ENCODE results near the gene ABTB2. TPM values are rescaled to one million over a fixed set of nuclear protein-coding genes. Genes with fewer than 3 reads are reported as not detected.

The ABTB2 gene
- total RNA-seq, 4 donors from 2014 or later: 2.9 to 8.2 (median 6.6) TPM

GRCh38 chr11:34354782-34355181 lies 3.0 kb downstream of the ABTB2 start:
- Histone ChIP-seq H3K4me1 (peaks cover 0 to 16% of the 10 kb centered on the region in 2 donors), H3K36me3 (no peaks in the 10 kb centered on the region), H3K4me3 (no peak overlapping the region), H3K9me3 (no peaks in the 10 kb centered on the region), H3K27me3 (no peaks in the 10 kb centered on the region), H3K27ac (no peak overlapping the region)
- intact Hi-C loops (cut with DNase I; ENCODE audit: low total_unique reads): loop anchor here (5.0 kb wide), 2 partner anchors 182 to 357 kb away; no protein-coding TSS in a partner anchor
- TF ChIP-seq CTCF (IDR thresholded peaks at IDR 0.05): no peak
- no peak for TF ChIP-seq POLR2A (IDR thresholded peaks at IDR 0.05)
- DNase-seq: no peak

- intact Hi-C loops (cut with DNase I; ENCODE audit: low total_unique reads): no loop called here
- no peaks in the 10 kb centered on the region for H3K36me3 ChIP-seq
- H3K27ac ChIP-seq: no peak overlapping the region
- TF ChIP-seq POLR2A (IDR thresholded peaks at IDR 0.05): no peak
- no peak for TF ChIP-seq CTCF (IDR thresholded peaks at IDR 0.05)
- no peak for DNase-seq
- peaks cover 0 to 16% of the 10 kb centered on the region in 2 donors for H3K4me1 ChIP-seq
- no peaks in the 10 kb centered on the region for H3K27me3 ChIP-seq
- no peak overlapping the region for H3K4me3 ChIP-seq
- no peaks in the 10 kb centered on the region for H3K9me3 ChIP-seq
Observed at GRCh38 chr11:34353881-34354280, 3.9 kb downstream of the ABTB2 start.

GRCh38 chr11:34351687-34352469 lies 5.9 kb downstream of the ABTB2 start:
- TF ChIP-seq CTCF (IDR thresholded peaks at IDR 0.05): no peak
- no peak for TF ChIP-seq POLR2A (IDR thresholded peaks at IDR 0.05)
- DNase-seq: no peak
- Histone ChIP-seq H3K36me3 (no peaks in the 10 kb centered on the region), H3K9me3 (no peaks in the 10 kb centered on the region), H3K27me3 (no peaks in the 10 kb centered on the region), H3K4me1 (peaks cover 0 to 17% of the 10 kb centered on the region in 2 donors), H3K4me3 (no peak overlapping the region), H3K27ac (no peak overlapping the region)
- intact Hi-C loops (cut with DNase I; ENCODE audit: low total_unique reads): no loop called here

- H3K27me3 ChIP-seq: no peaks in the 10 kb centered on the region
- TF ChIP-seq CTCF (IDR thresholded peaks at IDR 0.05): no peak
- TF ChIP-seq POLR2A (IDR thresholded peaks at IDR 0.05): no peak
- no peaks in the 10 kb centered on the region for H3K9me3 ChIP-seq
- H3K4me1 ChIP-seq: peaks cover 0 to 12% of the 10 kb centered on the region in 2 donors
- H3K36me3 ChIP-seq: no peaks in the 10 kb centered on the region
- intact Hi-C loops (cut with DNase I; ENCODE audit: low total_unique reads): no loop called here
- no peak overlapping the region for H3K27ac ChIP-seq
- no peak overlapping the region for H3K4me3 ChIP-seq
- no peak for DNase-seq
Observed at GRCh38 chr11:34351051-34351450, 6.8 kb downstream of the ABTB2 start.

GRCh38 chr11:34349882-34350281 lies 7.9 kb downstream of the ABTB2 start:
- Histone ChIP-seq H3K27ac (no peak overlapping the region), H3K4me3 (no peak overlapping the region), H3K4me1 (peaks cover 0 to 19% of the 10 kb centered on the region in 2 donors), H3K27me3 (no peaks in the 10 kb centered on the region), H3K36me3 (no peaks in the 10 kb centered on the region), H3K9me3 (no peaks in the 10 kb centered on the region)
- TF ChIP-seq CTCF (IDR thresholded peaks at IDR 0.05): no peak
- no peak for TF ChIP-seq POLR2A (IDR thresholded peaks at IDR 0.05)
- intact Hi-C loops (cut with DNase I; ENCODE audit: low total_unique reads): loop anchor here (10.0 kb wide), 1 partner anchor 85 kb away; no protein-coding TSS in a partner anchor
- no peak for DNase-seq
